Articular chondrocyte of knee joint (primary cell): ENCODE measurements around the gene CYGB. TPM values are rescaled to one million over a fixed set of nuclear protein-coding genes. Genes with fewer than 3 reads are reported as not detected.

ENCODE experiments used
- small RNA-seq: library from RNA; depleted of rRNA; stranded (forward); fragments of <200 nt; gene quantifications from one replicate; pipeline ENCODE3, GENCODE V24; 2012
- total RNA-seq: library from RNA; depleted of rRNA; stranded (reverse); fragments of >200 nt; gene quantifications from 2 replicates; pipeline ENCODE4 v1.2.3, GENCODE V29; 2012

Gene CYGB
- total RNA-seq: 10.7 and 12.6 TPM in 2 replicates

DNA sequence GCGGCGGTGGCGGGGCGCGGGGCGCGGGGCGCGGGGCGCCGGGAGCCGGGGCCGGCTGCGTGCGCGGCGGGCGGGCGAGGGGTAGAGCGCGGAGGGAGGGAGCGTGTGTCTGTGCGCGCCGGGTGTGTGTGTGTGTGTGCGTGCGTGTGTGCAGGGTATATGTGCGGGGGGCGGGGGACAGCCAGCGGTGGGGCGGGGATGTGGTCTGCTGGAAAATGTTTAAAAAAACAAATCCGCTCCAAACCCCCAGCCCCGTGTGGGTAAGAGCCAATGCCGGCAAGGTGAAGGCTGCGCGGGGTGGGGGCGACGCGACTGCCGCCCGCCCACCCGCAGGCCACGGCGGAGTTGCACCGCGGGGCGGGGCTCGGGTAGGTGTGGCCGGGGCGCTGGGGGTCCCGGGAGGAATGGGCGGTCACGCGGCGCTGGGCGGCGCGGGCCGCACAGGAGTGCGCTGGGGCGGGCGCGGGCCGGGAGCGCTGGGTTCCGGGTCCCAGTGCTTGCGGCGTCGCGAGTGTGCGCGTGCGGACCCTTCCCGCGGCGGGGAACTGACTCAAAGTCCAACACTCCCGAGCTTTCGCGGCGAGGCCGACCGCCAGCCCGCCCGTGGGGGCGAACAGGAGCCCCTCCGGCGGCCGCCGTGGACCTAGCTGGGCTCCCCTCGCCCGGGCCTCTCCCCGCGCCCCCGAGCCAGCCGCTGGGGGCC, at the start of gene CYGB:
CYGB (minus strand) TSS at position 132 of the 703 bp plus-strand sequence. CDS start 167 bp downstream, outside the sequence.

DNA sequence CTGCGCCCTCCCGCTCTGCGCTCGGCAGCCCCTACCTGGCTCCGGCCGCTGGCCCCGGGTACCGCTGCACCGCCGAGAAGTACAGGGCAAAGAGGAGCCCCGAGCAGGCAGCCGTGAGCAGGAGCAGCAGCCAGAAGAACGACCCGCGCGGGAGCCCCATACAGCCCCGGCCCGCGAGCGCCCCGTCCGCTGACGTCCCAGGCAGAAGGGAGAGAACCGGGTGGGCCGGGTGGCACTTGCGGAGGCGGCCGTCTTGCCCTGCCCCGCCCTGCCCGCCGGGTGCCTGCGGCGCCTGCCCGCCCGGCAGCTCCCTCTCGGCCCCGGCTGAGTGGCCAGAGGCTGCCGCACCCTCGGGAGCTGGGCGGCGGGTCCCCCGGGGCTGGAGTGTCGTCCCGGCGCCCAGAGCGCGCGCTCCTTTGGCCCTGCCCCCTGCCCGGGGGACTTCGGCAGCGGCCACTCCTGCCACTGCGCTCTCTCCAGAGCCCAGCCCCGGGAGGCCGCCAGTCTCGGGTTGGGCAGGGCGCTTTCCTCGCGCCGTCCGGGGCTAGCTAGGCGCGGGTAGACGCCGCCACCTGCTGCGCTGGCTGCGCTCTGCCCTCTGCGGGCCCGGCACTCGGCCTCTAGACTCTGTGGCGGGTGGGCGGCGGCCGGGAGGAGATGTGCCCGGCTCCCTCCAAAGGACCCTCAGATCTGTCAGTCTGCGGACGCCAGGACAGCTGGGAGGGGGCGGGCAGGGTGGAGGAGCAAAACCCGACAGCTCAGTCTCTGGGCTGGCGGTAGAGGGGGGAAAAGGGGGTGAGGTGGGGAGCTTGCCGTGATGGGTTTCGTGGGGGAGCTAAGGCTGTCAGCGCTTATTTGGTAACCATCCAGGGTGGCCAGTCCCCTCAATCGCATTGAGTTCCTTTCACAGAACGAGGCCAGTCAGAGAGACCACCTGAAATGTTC, 48.4 kb upstream of the CYGB start, which contains the start of gene ST6GALNAC2:
ST6GALNAC2 (minus strand) TSS at position 212 of the 945 bp plus-strand sequence; CDS start at position 160, 52 bp downstream.

DNA sequence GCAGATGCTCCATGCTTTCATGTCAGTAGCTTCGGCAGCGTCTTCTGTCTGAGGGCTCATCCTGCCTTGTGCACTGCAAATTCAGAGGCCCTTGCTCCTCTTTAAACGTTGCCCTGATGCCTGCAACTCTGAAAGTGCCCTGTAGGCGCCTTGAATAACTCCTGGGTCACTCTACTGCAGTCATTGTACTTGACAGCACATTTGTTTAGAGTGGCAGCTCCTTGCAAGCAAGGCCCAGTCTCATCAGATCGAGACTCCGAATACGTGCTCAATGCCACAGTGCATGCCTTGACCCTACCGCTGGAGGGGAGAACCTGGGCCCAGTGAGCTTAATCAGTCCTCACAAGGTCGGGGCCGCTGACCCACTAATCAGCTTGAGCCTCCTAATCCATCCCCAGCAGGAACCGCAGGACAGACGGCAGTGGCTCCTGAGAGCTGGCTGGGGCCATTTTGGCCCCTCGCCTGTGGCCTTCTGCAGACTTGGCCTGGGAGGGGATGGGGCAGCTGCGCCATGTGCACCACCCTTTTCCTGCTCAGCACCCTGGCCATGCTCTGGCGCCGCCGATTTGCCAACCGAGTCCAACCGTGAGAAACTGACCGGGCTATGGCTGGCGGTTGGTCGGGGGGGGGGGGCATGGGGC, 2.2 kb upstream of the CYGB start, which contains the start of gene PRCD:
PRCD (plus strand) TSS at position 414 of the 641 bp plus-strand sequence; CDS start at position 512, 98 bp downstream.

DNA sequence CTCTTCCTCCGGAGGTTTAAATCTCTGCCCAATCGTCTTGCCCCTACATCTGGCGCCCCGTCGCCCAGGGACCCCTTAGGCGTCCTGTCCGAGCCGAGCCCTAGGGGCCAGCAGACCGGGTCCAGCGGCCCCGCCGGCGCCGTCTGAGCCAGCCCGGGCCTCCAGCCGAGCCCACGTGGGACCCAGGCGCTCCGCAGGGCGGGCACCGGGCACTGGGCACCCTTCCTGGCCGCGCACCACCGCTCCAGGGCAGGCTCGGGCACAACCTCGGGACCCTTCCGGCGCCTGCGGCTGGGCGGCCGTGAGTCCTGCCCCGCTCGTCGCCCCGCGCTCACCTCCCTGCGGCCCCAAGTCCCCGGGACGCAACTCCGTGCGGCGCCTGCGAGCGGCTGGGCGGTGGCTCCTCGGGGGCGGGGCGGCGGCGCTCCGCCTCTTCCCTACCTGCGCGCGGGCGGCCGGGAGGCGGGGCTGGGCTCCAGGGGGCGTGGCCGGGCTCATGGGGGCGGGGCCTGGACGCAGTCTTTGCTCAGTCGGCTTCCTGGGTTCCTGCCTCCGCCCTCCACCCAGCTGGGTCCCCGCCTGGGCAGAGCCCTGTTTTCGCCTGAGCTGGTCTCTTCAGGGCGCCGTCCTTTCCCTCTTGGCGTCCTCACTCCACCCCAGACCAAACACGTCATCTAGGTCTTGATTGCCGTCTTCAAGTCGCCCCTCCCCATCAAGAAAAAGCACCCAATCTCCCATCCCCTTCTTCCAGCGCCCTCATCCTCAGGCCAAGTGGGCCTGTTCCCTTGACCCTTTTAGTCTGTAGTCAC, 36.3 kb downstream of the CYGB start, which contains the start of gene RHBDF2:
RHBDF2 (minus strand) TSS at position 406 of the 809 bp plus-strand sequence. CDS start 19,899 bp downstream, outside the sequence.

Small RNA genes within 50 kb of the gene (small RNA-seq; reads per million reads assigned to genes)
- gene SNORD1A (not detected), gene SNORD1B (1,176 reads per million, percentile 99 among the genes with 10 or more reads in this experiment)

Other genes with a start within 250 kb of the CYGB start
- gene QRICH2, start 229.4 kb downstream of the CYGB start, total RNA-seq: 2.3 and 2.4 TPM in 2 replicates
- 43.2 and 60.4 TPM in 2 replicates for gene PRPSAP1, start 183.8 kb downstream of the CYGB start, total RNA-seq
- 18.1 and 32.8 TPM in 2 replicates for gene SPHK1, start 153.1 kb downstream of the CYGB start, total RNA-seq
- 20.6 and 24.2 TPM in 2 replicates for gene UBE2O, start 84.6 kb downstream of the CYGB start, total RNA-seq
- not detected in 2 replicates for gene AANAT, start 70.1 kb downstream of the CYGB start, total RNA-seq
- gene RHBDF2, start 36.3 kb downstream of the CYGB start, total RNA-seq: 5.9 and 6.5 TPM in 2 replicates
- 1.6 and 3.0 TPM in 2 replicates for gene PRCD, start 2.3 kb upstream of the CYGB start, total RNA-seq
- 0.78 and 1.4 TPM in 2 replicates for gene ST6GALNAC2, start 48.2 kb upstream of the CYGB start, total RNA-seq
- gene ST6GALNAC1, start 106.0 kb upstream of the CYGB start, total RNA-seq: not detected in 2 replicates
- 280 and 305 TPM in 2 replicates for gene MXRA7, start 173.3 kb upstream of the CYGB start, total RNA-seq
- 13.4 and 13.5 TPM in 2 replicates for gene JMJD6, start 188.9 kb upstream of the CYGB start, total RNA-seq
- gene METTL23, start 189.1 kb upstream of the CYGB start, total RNA-seq: 18.7 and 20.1 TPM in 2 replicates
- 98.6 and 126 TPM in 2 replicates for gene SRSF2, start 199.6 kb upstream of the CYGB start, total RNA-seq
- 40.6 and 42.6 TPM in 2 replicates for gene MFSD11, start 200.4 kb upstream of the CYGB start, total RNA-seq